ENCODE data around the gene BRWD1. TPM values are rescaled to one million over a fixed set of nuclear protein-coding genes. Genes with fewer than 3 reads are reported as not detected.

BRWD1 gene
- total RNA-seq, 1 experiment from 2014 or later = 36.0 TPM

DNA sequence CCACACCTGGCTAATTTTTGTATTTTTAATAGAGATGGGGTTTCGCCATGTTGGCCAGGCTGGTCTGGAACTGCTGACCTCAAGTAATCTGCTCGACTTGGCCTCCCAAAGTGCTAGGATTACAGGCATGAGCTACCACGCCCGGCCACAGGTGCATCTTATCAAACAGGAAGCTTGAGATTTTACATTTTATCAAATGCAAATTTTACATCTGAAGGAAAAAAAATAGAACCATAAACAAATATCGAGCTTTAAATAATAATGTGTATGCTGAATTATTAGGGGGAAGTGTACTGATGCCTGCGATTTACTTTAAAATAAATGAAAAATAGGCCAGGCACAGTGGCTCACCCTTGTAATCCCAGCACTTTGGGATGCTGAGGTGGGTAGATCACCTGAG is 16.6 kb upstream of the BRWD1 start:
- no peak overlapping the region for H3K27ac Mint-ChIP-seq (ENCODE audit: low read depth, unreplicated experiment)
- no peak for DNase-seq (ENCODE audit: unreplicated experiment)
- H3K36me3 Mint-ChIP-seq (ENCODE audit: insufficient read depth, unreplicated experiment) = no peaks in the 10 kb centered on the region
- H3K9me3 Mint-ChIP-seq (ENCODE audit: unreplicated experiment) = no peaks in the 10 kb centered on the region
- intact Hi-C loops (cut with micrococcal nuclease) = no loop called here
- TF ChIP-seq, protein P1, sequence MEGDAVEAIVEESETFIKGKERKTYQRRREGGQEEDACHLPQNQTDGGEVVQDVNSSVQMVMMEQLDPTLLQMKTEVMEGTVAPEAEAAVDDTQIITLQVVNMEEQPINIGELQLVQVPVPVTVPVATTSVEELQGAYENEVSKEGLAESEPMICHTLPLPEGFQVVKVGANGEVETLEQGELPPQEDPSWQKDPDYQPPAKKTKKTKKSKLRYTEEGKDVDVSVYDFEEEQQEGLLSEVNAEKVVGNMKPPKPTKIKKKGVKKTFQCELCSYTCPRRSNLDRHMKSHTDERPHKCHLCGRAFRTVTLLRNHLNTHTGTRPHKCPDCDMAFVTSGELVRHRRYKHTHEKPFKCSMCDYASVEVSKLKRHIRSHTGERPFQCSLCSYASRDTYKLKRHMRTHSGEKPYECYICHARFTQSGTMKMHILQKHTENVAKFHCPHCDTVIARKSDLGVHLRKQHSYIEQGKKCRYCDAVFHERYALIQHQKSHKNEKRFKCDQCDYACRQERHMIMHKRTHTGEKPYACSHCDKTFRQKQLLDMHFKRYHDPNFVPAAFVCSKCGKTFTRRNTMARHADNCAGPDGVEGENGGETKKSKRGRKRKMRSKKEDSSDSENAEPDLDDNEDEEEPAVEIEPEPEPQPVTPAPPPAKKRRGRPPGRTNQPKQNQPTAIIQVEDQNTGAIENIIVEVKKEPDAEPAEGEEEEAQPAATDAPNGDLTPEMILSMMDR (IDR thresholded peaks at IDR 0.05; ENCODE audit: unreplicated experiment) = no peak
- CTCF ChIA-PET = no interaction called here
- no peaks in the 10 kb centered on the region for H3K4me1 Mint-ChIP-seq (ENCODE audit: insufficient read depth, unreplicated experiment)
- no peaks in the 10 kb centered on the region for H3K27me3 Mint-ChIP-seq (ENCODE audit: insufficient read depth, unreplicated experiment)
- H3K4me3 Mint-ChIP-seq (ENCODE audit: unreplicated experiment) = no peak overlapping the region
- POLR2A ChIA-PET = interaction anchor here (0.7 to 7.5 kb wide), 2 partner anchors 9 to 18 kb away, joined by 4 to 37 read pairs; partner anchors contain the start of gene HMGN1
- no TSS peak for BruUV-seq (replicated peaks)

DNA sequence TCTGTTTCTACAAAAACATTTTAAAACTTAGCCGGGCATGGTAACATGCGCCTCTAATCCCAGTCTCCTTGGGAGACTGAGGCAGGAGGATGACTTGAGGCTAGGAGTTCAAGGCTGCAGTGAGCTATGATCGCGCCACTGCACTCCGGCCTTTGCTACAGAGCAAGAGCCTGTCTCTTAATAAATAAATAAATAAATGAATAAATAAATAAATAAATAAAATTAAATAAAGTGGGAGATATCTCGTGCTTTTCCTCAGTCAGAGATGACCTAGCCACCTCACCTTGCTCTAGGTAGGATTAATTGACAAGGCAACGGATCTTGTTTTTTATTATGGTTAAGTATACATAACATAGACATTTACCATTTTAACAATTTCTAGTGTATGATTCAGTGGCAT is 14.3 kb upstream of the BRWD1 start:
- DNase-seq (ENCODE audit: unreplicated experiment) = no peak
- intact Hi-C loops (cut with micrococcal nuclease) = no loop called here
- TF ChIP-seq, protein P1 (IDR thresholded peaks at IDR 0.05; ENCODE audit: unreplicated experiment) = no peak
- peaks cover 6% of the 10 kb centered on the region for H3K36me3 Mint-ChIP-seq (ENCODE audit: insufficient read depth, unreplicated experiment)
- no peak overlapping the region for H3K4me3 Mint-ChIP-seq (ENCODE audit: unreplicated experiment)
- POLR2A ChIA-PET = no interaction called here
- BruUV-seq (replicated peaks) = no TSS peak
- no peaks in the 10 kb centered on the region for H3K4me1 Mint-ChIP-seq (ENCODE audit: insufficient read depth, unreplicated experiment)
- no peaks in the 10 kb centered on the region for H3K9me3 Mint-ChIP-seq (ENCODE audit: unreplicated experiment)
- CTCF ChIA-PET = no interaction called here
- no peak overlapping the region for H3K27ac Mint-ChIP-seq (ENCODE audit: low read depth, unreplicated experiment)
- H3K27me3 Mint-ChIP-seq (ENCODE audit: insufficient read depth, unreplicated experiment) = no peaks in the 10 kb centered on the region

DNA sequence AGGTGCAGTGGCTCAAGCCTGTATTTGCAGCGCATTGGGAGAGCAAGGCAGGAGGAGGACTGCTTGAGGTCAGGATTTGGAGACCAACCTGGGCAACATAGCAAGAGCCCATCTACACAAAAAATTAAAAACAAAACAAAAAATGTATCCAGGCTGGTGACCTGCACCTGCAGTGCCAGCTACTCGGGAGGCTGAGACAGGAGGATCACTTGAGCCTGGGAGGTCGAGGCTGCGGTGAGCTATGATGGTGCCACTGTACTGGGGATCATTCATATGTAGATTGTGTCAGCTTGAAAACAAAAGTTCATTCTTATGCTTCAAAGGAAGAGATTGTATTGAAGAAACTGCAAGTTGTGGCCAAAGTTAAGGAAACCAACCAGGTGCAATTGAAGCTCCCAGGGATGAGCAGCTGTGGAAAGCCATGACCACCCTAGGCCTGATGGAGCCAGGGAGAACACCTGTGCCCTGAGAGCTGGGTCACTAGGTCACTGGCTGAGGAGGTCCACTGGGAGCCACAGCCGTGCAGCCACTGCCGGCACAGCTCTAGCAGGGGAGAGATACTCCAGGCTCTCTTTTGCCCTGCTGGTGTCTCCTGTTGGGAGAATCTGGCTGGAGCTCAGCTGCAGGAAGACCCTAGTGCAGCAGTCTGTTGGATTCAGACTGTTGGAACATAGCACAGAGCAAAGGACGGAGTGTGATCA is 13.3 kb upstream of the BRWD1 start:
- H3K4me1 Mint-ChIP-seq (ENCODE audit: insufficient read depth, unreplicated experiment) = peaks cover 7% of the 10 kb centered on the region
- CTCF ChIA-PET = interaction anchor here (0.7 to 1.6 kb wide), 4 partner anchors 9 to 63 kb away, joined by 3 to 5 read pairs (median 4); no protein-coding TSS in a partner anchor
- no peak overlapping the region for H3K4me3 Mint-ChIP-seq (ENCODE audit: unreplicated experiment)
- H3K27ac Mint-ChIP-seq (ENCODE audit: low read depth, unreplicated experiment) = no peak overlapping the region
- no peaks in the 10 kb centered on the region for H3K9me3 Mint-ChIP-seq (ENCODE audit: unreplicated experiment)
- TF ChIP-seq, protein P1 (IDR thresholded peaks at IDR 0.05; ENCODE audit: unreplicated experiment) = no peak
- intact Hi-C loops (cut with micrococcal nuclease) = no loop called here
- BruUV-seq (replicated peaks) = no TSS peak
- no peaks in the 10 kb centered on the region for H3K27me3 Mint-ChIP-seq (ENCODE audit: insufficient read depth, unreplicated experiment)
- no peak for DNase-seq (ENCODE audit: unreplicated experiment)
- peaks cover 6% of the 10 kb centered on the region for H3K36me3 Mint-ChIP-seq (ENCODE audit: insufficient read depth, unreplicated experiment)
- POLR2A ChIA-PET = interaction anchor here (1.0 to 1.4 kb wide), 2 partner anchors 12 kb away, joined by 3 to 6 read pairs; no protein-coding TSS in a partner anchor

DNA sequence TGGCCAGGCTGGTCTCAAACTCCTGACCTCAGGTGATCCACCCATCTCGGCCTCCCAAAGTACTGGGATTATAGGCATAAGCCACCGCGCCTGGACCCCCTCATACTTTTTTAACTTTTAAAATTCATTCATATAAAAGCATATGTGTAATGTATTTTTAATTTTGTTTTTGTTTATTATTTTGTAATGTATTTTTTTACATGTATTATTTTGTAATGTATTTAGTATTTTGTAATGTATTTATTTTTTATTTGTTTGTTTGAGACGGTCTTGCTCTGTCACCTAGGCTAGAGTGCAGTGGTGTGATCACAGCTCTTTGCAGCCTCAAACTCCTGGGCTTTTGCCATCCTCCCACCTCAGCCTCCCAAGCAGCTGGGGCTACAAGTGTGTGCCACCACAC is 12.0 kb upstream of the BRWD1 start:
- no peak overlapping the region for H3K4me3 Mint-ChIP-seq (ENCODE audit: unreplicated experiment)
- H3K27me3 Mint-ChIP-seq (ENCODE audit: insufficient read depth, unreplicated experiment) = no peaks in the 10 kb centered on the region
- H3K9me3 Mint-ChIP-seq (ENCODE audit: unreplicated experiment) = no peaks in the 10 kb centered on the region
- peaks cover 6% of the 10 kb centered on the region for H3K36me3 Mint-ChIP-seq (ENCODE audit: insufficient read depth, unreplicated experiment)
- ChIA-PET POLR2A (no interaction called here), CTCF (interaction anchor here (0.6 to 1.6 kb wide), 2 partner anchors 62 to 1106 kb away, joined by 3 read pairs; no protein-coding TSS in a partner anchor)
- DNase-seq (ENCODE audit: unreplicated experiment) = no peak
- H3K27ac Mint-ChIP-seq (ENCODE audit: low read depth, unreplicated experiment) = no peak overlapping the region
- TF ChIP-seq, protein P1 (IDR thresholded peaks at IDR 0.05; ENCODE audit: unreplicated experiment) = no peak
- no TSS peak for BruUV-seq (replicated peaks)
- intact Hi-C loops (cut with micrococcal nuclease) = no loop called here
- H3K4me1 Mint-ChIP-seq (ENCODE audit: insufficient read depth, unreplicated experiment) = peaks cover 14% of the 10 kb centered on the region

All from MCF 10A (cell line).